ENCODE results near the gene ADAM33. TPM values are rescaled to one million over a fixed set of nuclear protein-coding genes. Genes with fewer than 3 reads are reported as not detected.

ADAM33 gene
- total and polyA plus RNA-seq, 2 of the 13 experiments (the other 11 are each of a cell fraction or from before 2014, with no cell fraction given): not detected

GRCh38 chr20:3681931-3682781 is at the start of gene ADAM33 (continued):
- TF ChIP-seq ZNF275 (CRISPR knock-in tag; IDR thresholded peaks at IDR 0.05; ENCODE audit: borderline replicate concordance): no peak
- no peak for TF ChIP-seq ZNF432 (CRISPR knock-in tag; IDR thresholded peaks at IDR 0.05; ENCODE audit: borderline replicate concordance)
- TF ChIP-seq ZNF687 (CRISPR knock-in tag; IDR thresholded peaks at IDR 0.05): peak; percentile 15; the same call in 1 of the 2 replicates
- no peak for TF ChIP-seq NFKBIZ (CRISPR knock-in tag; IDR thresholded peaks at IDR 0.05)
- no peak for TF ChIP-seq TBL1XR1 (IDR thresholded peaks at IDR 0.05; ENCODE audit: borderline replicate concordance, low read length, partially characterized antibody)
- no peak for TF ChIP-seq ATF1 (CRISPR knock-in tag; IDR thresholded peaks at IDR 0.05)
- TF ChIP-seq REL (CRISPR knock-in tag; conservative IDR thresholded peaks at IDR 0.05): no peak
- no peak for TF ChIP-seq SRSF1 (optimal IDR thresholded peaks at IDR 0.05; ENCODE audit: low read depth, low read length)
- no peak for TF ChIP-seq ZEB1 (IDR thresholded peaks at IDR 0.05; ENCODE audit: insufficient replicate concordance, low read depth)
- TF ChIP-seq ZNF777 (CRISPR knock-in tag; IDR thresholded peaks at IDR 0.05): peak; percentile 94
- TF ChIP-seq ZBTB3 (CRISPR knock-in tag; IDR thresholded peaks at IDR 0.05; ENCODE audit: borderline replicate concordance, low read depth): no peak
- TF ChIP-seq BRCA1 (CRISPR knock-in tag; IDR thresholded peaks at IDR 0.05): no peak
- no peak for TF ChIP-seq ZNF788 (CRISPR knock-in tag; IDR thresholded peaks at IDR 0.05; ENCODE audit: borderline replicate concordance)
- no peak for TF ChIP-seq YEATS4 (CRISPR knock-in tag; IDR thresholded peaks at IDR 0.05; ENCODE audit: borderline replicate concordance)
- no peak for TF ChIP-seq KLF11 (CRISPR knock-in tag; IDR thresholded peaks at IDR 0.05)
- TF ChIP-seq KDM5A (IDR thresholded peaks at IDR 0.05; ENCODE audit: borderline replicate concordance, low read length): no peak
- TF ChIP-seq SSRP1 (CRISPR knock-in tag; IDR thresholded peaks at IDR 0.05): no peak
- peak; percentile 44 for TF ChIP-seq HNRNPK (IDR thresholded peaks at IDR 0.05; ENCODE audit: low read depth, low read length, poor library complexity, severe bottlenecking)
- TF ChIP-seq AKNA (CRISPR knock-in tag; IDR thresholded peaks at IDR 0.05; ENCODE audit: borderline replicate concordance): no peak
